ENCODE results near the gene ATP5MC2. TPM values are rescaled to one million over a fixed set of nuclear protein-coding genes. Genes with fewer than 3 reads are reported as not detected.
"Not testable (repeated sequence)": the region's sequence is repeated elsewhere in the genome, so short reads cannot be mapped to it uniquely, and the experiment has no call there.

ATP5MC2 gene
- total RNA-seq, 2 experiments from 2014 or later: 443 to 466 TPM

DNA sequence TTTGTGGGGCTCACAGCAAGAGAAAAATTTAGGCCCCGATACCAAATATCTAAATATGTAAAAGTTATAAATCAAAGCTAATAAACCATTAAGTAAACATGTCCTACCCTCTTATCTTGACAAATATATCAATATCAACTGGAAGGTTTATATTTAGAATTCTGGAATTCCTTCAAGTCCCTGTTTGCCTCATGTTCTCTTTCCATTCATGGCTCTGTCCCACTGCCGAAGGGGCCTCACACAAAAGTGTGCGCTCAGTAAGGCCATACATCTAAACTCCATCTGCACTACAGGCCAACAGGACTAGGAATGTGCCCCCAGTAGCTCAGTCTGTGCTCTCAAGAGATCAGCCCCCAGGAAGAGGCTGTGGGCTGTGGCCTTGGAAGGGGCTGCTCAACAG lies 10.6 kb upstream of the ATP5MC2 start:
- CTCF ChIA-PET: interaction anchor here (0.6 to 2.6 kb wide), 11 partner anchors 7 to 179 kb away, joined by 3 to 13 read pairs (median 3); partner anchors contain the start of gene ATP5MC2
- intact Hi-C loops (cut with micrococcal nuclease): no loop called here
- no peaks in the 10 kb centered on the region for H3K4me1 Mint-ChIP-seq (ENCODE audit: low read depth)
- no peak overlapping the region for H3K27ac Mint-ChIP-seq
- H3K4me3 Mint-ChIP-seq: no peak overlapping the region
- H3K27me3 Mint-ChIP-seq (ENCODE audit: low read depth): no peaks in the 10 kb centered on the region
- H3K9me3 Mint-ChIP-seq: no peaks in the 10 kb centered on the region
- H3K36me3 Mint-ChIP-seq (ENCODE audit: low read depth): no peaks in the 10 kb centered on the region
- DNase-seq: no peak

GRCh38 chr12:53684654-53685220 lies 8.9 kb upstream of the ATP5MC2 start:
- intact Hi-C loops (cut with micrococcal nuclease): no loop called here
- Mint-ChIP-seq H3K27ac (no peak overlapping the region), H3K4me3 (no peak overlapping the region), H3K36me3 (ENCODE audit: low read depth) (no peaks in the 10 kb centered on the region), H3K27me3 (ENCODE audit: low read depth) (no peaks in the 10 kb centered on the region), H3K9me3 (no peaks in the 10 kb centered on the region), H3K4me1 (ENCODE audit: low read depth) (no peaks in the 10 kb centered on the region)
- CTCF ChIA-PET: interaction anchor here (0.6 to 2.6 kb wide), 8 partner anchors 9 to 484 kb away, joined by 4 to 13 read pairs (median 6); partner anchors contain the start of gene ATP5MC2
- DNase-seq: no peak

DNA sequence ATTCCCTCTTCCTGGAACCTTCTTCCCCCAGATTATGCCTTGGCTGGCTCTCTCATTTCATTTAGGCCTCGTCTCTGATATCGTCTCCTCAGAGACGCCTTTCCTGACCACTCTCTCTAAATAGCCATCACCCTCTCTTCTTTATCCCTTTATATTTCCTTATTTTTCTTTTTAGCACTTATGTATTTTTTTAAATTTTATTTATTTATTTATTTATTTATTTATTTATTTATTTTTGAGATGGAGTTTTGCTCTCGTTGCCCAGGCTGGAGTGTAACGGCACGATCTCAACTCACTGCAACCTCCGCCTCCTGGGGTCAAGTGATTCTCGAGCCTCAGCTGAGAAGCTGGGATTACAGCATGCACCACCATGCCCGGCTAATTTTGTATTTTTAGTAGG lies 8.1 kb upstream of the ATP5MC2 start:
- no peaks in the 10 kb centered on the region for H3K36me3 Mint-ChIP-seq (ENCODE audit: low read depth)
- DNase-seq: no peak
- no peak overlapping the region for H3K4me3 Mint-ChIP-seq
- CTCF ChIA-PET: interaction anchor here (1.8 to 2.3 kb wide), 3 partner anchors 8 to 62 kb away, joined by 6 to 7 read pairs (median 6); partner anchors contain the start of gene ATP5MC2
- H3K27ac Mint-ChIP-seq: no peak overlapping the region
- H3K9me3 Mint-ChIP-seq: no peaks in the 10 kb centered on the region
- peaks cover 1% of the 10 kb centered on the region for H3K27me3 Mint-ChIP-seq (ENCODE audit: low read depth)
- H3K4me1 Mint-ChIP-seq (ENCODE audit: low read depth): no peaks in the 10 kb centered on the region
- intact Hi-C loops (cut with micrococcal nuclease): no loop called here

- intact Hi-C loops (cut with micrococcal nuclease): no loop called here
- H3K9me3 Mint-ChIP-seq: no peaks in the 10 kb centered on the region
- H3K27ac Mint-ChIP-seq: no peak overlapping the region
- H3K27me3 Mint-ChIP-seq (ENCODE audit: low read depth): peaks cover 3% of the 10 kb centered on the region
- H3K36me3 Mint-ChIP-seq (ENCODE audit: low read depth): no peaks in the 10 kb centered on the region
- H3K4me3 Mint-ChIP-seq: no peak overlapping the region
- H3K4me1 Mint-ChIP-seq (ENCODE audit: low read depth): no peaks in the 10 kb centered on the region
- CTCF ChIA-PET: interaction anchor here (2.3 kb wide), 2 partner anchors 60 to 63 kb away, joined by 6 to 7 read pairs; no protein-coding TSS in a partner anchor
- DNase-seq: no peak
Measured at GRCh38 chr12:53683494-53683893, 7.6 kb upstream of the ATP5MC2 start.

DNA sequence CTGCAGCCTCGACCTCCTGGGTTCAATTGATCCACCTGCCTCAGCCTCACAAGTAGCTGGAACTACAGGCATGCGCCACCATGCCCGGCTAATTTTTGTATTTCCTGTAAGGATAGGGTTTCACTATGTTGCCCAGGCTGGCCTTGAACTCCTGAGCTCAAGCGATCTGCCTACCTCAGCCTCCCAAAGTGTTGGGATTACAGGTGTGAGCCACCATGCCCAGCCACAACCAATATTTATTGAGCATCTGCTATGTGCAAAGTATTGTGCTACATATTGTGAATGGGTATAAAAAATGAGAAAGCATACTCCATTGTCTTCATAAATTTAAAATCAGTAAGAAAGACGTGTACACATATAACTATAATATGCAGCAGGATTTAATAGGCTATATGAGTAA lies 4.2 kb upstream of the ATP5MC2 start:
- H3K4me1 Mint-ChIP-seq (ENCODE audit: low read depth); intact Hi-C loops (cut with micrococcal nuclease); DNase-seq; H3K9me3 Mint-ChIP-seq; H3K27ac Mint-ChIP-seq; H3K36me3 Mint-ChIP-seq (ENCODE audit: low read depth); H3K4me3 Mint-ChIP-seq: not testable (repeated sequence)
- H3K27me3 Mint-ChIP-seq (ENCODE audit: low read depth): peaks cover 13% of the 10 kb centered on the region
- CTCF ChIA-PET: interaction anchor here (0.7 to 2.8 kb wide), 5 partner anchors 22 to 137 kb away, joined by 3 to 7 read pairs (median 4); no protein-coding TSS in a partner anchor

GRCh38 chr12:53677800-53678148 lies 1.9 kb upstream of the ATP5MC2 start:
- no peak for DNase-seq
- CTCF ChIA-PET: interaction anchor here (0.9 to 5.8 kb wide), 8 partner anchors 9 to 169 kb away, joined by 3 to 92 read pairs (median 4); no protein-coding TSS in a partner anchor
- peak overlapping the region; percentile 95 for H3K4me3 Mint-ChIP-seq
- H3K4me1 Mint-ChIP-seq (ENCODE audit: low read depth): peaks cover 19% of the 10 kb centered on the region
- peaks cover 21% of the 10 kb centered on the region for H3K36me3 Mint-ChIP-seq (ENCODE audit: low read depth)
- no peak overlapping the region for H3K27ac Mint-ChIP-seq
- H3K9me3 Mint-ChIP-seq: no peaks in the 10 kb centered on the region
- H3K27me3 Mint-ChIP-seq (ENCODE audit: low read depth): peaks cover 13% of the 10 kb centered on the region
- intact Hi-C loops (cut with micrococcal nuclease): loop anchor here (2.0 to 10.0 kb wide), 2 partner anchors 79 to 493 kb away; partner anchors contain the start of genes CSAD and ZNF740

DNA sequence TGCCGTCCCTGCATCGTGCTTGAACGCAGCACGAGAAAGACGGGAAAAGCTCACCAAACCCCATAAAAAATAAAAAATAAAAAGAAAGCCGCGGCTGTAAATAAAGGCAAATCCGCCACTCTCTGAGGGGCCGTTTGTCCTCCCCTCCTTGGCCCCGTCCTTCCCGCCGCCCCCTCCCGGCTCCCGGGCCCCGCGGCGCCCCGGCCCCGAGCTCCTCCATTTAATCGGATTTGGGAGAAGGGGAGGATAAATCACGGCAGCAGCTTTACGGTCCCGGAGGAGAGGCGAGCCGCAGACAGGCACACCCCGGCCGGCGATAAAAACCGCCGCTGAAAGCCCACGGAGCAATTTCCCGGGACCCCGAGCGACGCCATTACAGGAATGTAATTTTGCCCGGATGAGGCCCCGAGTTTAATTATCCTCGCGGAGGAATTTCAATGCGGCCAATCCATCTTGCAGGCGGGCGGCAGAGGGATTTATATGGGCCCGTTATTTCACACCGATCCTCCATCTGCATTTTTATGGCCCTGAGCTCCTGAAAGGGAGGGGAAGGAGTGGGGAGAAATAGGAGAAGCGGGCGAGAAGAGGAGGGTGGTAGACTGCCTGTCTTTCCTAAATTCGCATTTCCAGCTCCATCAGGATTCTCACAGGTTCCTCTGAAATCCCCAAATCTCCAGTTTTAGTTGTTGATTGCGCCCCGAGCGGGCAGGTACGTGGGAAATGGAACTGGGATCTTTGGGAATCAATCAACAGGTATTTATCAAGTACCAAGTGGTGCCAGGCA lies 1.3 kb upstream of the ATP5MC2 start:
- Mint-ChIP-seq H3K9me3 (no peaks in the 10 kb centered on the region), H3K4me3 (peak overlapping the region; percentile 95), H3K36me3 (ENCODE audit: low read depth) (peaks cover 26% of the 10 kb centered on the region), H3K27me3 (ENCODE audit: low read depth) (peaks cover 13% of the 10 kb centered on the region), H3K27ac (no peak overlapping the region), H3K4me1 (ENCODE audit: low read depth) (peaks cover 25% of the 10 kb centered on the region)
- CTCF ChIA-PET: interaction anchor here (0.6 to 5.8 kb wide), 13 partner anchors 9 to 191 kb away, joined by 3 to 92 read pairs (median 3); partner anchors contain the start of gene MAP3K12
- intact Hi-C loops (cut with micrococcal nuclease): loop anchor here (2.0 to 10.0 kb wide), 2 partner anchors 78 to 492 kb away; partner anchors contain the start of genes CSAD and ZNF740
- no peak for DNase-seq

DNA sequence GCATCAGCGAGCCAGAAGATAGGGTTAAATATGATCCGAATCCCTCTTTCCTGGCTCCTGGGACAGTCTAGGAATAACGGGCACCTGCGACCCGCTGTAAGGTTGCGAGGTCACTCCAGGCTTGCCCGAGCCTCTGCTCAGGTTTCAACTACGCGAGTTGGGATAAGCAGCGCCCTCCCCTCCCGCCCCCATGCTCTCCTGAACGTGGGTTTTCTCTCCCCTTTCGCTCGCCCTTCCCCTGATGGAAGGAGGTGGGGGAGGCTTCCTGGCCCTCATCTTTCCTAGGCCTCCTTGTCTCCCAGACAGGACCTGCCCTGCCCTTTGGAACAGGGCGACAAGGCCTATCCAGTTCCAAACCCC lies 753 bp upstream of the ATP5MC2 start:
- H3K27me3 Mint-ChIP-seq (ENCODE audit: low read depth): peaks cover 13% of the 10 kb centered on the region

GRCh38 chr12:53674977-53675700 lies 744 bp downstream of the ATP5MC2 start:
- peak overlapping the region; percentile 91 for H3K27ac Mint-ChIP-seq
- H3K27me3 Mint-ChIP-seq (ENCODE audit: low read depth): peaks cover 13% of the 10 kb centered on the region
- intact Hi-C loops (cut with micrococcal nuclease): loop anchor here (10.0 kb wide), 1 partner anchor 490 kb away; the partner anchor contains the start of genes CSAD and ZNF740

More for the DNA sequence above, 753 bp upstream of the ATP5MC2 start:
- CTCF ChIA-PET: interaction anchor here (0.6 to 5.8 kb wide), 16 partner anchors 8 to 190 kb away, joined by 3 to 92 read pairs (median 4); partner anchors contain the start of gene MAP3K12
- H3K36me3 Mint-ChIP-seq (ENCODE audit: low read depth): peaks cover 30% of the 10 kb centered on the region
- H3K4me1 Mint-ChIP-seq (ENCODE audit: low read depth): peaks cover 27% of the 10 kb centered on the region
- DNase-seq: peak; percentile 41
- intact Hi-C loops (cut with micrococcal nuclease): loop anchor here (1.0 to 10.0 kb wide), 11 partner anchors 50 to 492 kb away; partner anchors contain the start of genes ATF7, CALCOCO1, CSAD and PCBP2
- no peak overlapping the region for H3K27ac Mint-ChIP-seq
- no peaks in the 10 kb centered on the region for H3K9me3 Mint-ChIP-seq
- peak overlapping the region; percentile 95 for H3K4me3 Mint-ChIP-seq

DNA sequence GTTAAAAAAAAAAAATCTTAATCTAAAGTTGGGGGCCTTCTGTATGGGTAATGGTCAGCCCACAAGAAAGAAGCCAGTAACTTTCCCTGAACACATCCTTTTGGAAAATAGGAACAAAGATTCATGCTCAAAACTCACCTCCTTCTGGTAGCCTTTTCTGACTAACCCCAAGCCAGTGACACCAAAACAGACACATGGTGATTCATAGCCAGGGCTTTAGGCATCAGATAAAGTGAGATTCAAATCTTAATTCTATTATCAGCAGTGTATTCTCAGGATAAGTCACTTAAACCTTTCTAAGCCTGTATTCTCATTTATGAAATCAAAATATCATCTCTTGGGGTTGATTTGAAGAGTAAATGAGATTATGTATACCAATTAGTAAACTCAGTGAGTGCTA lies 4.9 kb downstream of the ATP5MC2 start:
- H3K4me1 Mint-ChIP-seq (ENCODE audit: low read depth): peaks cover 34% of the 10 kb centered on the region
- no peak overlapping the region for H3K4me3 Mint-ChIP-seq
- H3K9me3 Mint-ChIP-seq: no peaks in the 10 kb centered on the region
- CTCF ChIA-PET: interaction anchor here (0.5 to 1.9 kb wide), 3 partner anchors 24 to 75 kb away, joined by 3 to 6 read pairs (median 4); no protein-coding TSS in a partner anchor
- H3K27ac Mint-ChIP-seq: no peak overlapping the region
- no peaks in the 10 kb centered on the region for H3K27me3 Mint-ChIP-seq (ENCODE audit: low read depth)
- intact Hi-C loops (cut with micrococcal nuclease): loop anchor here (10.0 kb wide), 1 partner anchor 486 kb away; the partner anchor contains the start of genes CSAD and ZNF740
- H3K36me3 Mint-ChIP-seq (ENCODE audit: low read depth): peaks cover 65% of the 10 kb centered on the region
- DNase-seq: no peak

More at GRCh38 chr12:53674977-53675700, 744 bp downstream of the ATP5MC2 start:
- H3K9me3 Mint-ChIP-seq: no peaks in the 10 kb centered on the region
- H3K4me1 Mint-ChIP-seq (ENCODE audit: low read depth): peaks cover 32% of the 10 kb centered on the region
- CTCF ChIA-PET: interaction anchor here (0.6 to 5.8 kb wide), 27 partner anchors 8 to 175 kb away, joined by 3 to 92 read pairs (median 4); partner anchors contain the start of genes ATF7, NPFF and TARBP2
- H3K4me3 Mint-ChIP-seq: peak overlapping the region; percentile 95
- DNase-seq: no peak
- peaks cover 41% of the 10 kb centered on the region for H3K36me3 Mint-ChIP-seq (ENCODE audit: low read depth)

- Mint-ChIP-seq H3K27me3 (ENCODE audit: low read depth) (no peaks in the 10 kb centered on the region), H3K36me3 (ENCODE audit: low read depth) (peaks cover 71% of the 10 kb centered on the region), H3K4me3 (no peak overlapping the region), H3K9me3 (no peaks in the 10 kb centered on the region), H3K4me1 (ENCODE audit: low read depth) (peaks cover 34% of the 10 kb centered on the region), H3K27ac (no peak overlapping the region)
- intact Hi-C loops (cut with micrococcal nuclease): loop anchor here (10.0 kb wide), 1 partner anchor 486 kb away; the partner anchor contains the start of genes CSAD and ZNF740
- DNase-seq: no peak
- CTCF ChIA-PET: interaction anchor here (0.5 to 1.9 kb wide), 4 partner anchors 25 to 358 kb away, joined by 3 to 6 read pairs (median 4); no protein-coding TSS in a partner anchor
Measured at GRCh38 chr12:53670308-53670707, 5.6 kb downstream of the ATP5MC2 start.

Measured in activated naive CD4-positive, alpha-beta T cell treated with anti-CD3 and anti-CD28 coated beads for 36 hours (primary cell).